PFSK-1 (cell line): Measurements from ENCODE around the gene XYLT1.

Experiments
- FOXP2 ChIP-seq: optimal IDR thresholded peaks from 2 replicates; pipeline ENCODE3; 2011; ENCODE audit warnings: borderline replicate concordance, control low read depth, inconsistent platforms; ENCODE audit not compliant: insufficient read depth; ENCODE audit errors: extremely low read length, extremely low read depth
- POLR2AphosphoS5 ChIP-seq: IDR thresholded peaks from 2 replicates; pipeline ENCODE4 v1.6.1; 2012; ENCODE audit warnings: low read depth, mild to moderate bottlenecking, control low read depth, low read length, moderate library complexity
- SIN3A ChIP-seq: IDR thresholded peaks from 2 replicates; pipeline ENCODE4 v1.6.1; 2012; ENCODE audit warnings: mild to moderate bottlenecking, low read length, moderate library complexity, borderline replicate concordance; ENCODE audit not compliant: insufficient read depth
- TAF1 ChIP-seq: IDR thresholded peaks from 2 replicates; pipeline ENCODE4 v1.6.1; 2012; ENCODE audit warnings: low read length, control low read depth, borderline replicate concordance; ENCODE audit not compliant: insufficient read depth
- TF ChIP-seq, protein P1 (sequence below), 2 experiments: IDR thresholded peaks; 2 replicates each; pipeline versions ENCODE4 v1.6.1 to v1.8.0; 2011 to 2012; ENCODE audit warnings: low read depth in 2 of 2, low read length in 2 of 2, control low read depth in 1 of 2, inconsistent platforms in 1 of 2, mild to moderate bottlenecking in 1 of 2, moderate library complexity in 1 of 2; ENCODE audit not compliant: insufficient read depth in 1 of 2

XYLT1 gene

DNA sequence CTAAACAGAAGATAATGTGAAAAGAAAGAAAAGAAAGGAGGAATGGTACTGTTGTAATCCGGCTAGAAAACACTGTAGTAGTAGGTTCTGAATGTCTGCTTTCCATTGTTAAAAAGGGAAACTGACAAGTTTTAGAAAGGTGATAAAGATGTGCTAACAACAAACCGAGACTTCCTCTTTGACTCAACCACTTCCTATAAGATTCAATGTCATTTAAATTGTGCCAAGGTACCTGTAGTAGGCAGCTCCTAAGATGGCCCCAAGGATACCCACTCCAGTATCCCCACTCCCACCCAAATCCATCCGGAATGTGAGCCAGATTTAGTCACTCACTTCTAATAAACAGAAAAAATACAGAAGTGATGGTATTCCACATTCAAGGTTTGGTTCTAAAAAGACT is 31.2 kb downstream of the XYLT1 start:
- TF ChIP-seq TAF1 (no peak), SIN3A (no peak), FOXP2 (no peak), POLR2AphosphoS5 (no peak)
- TF ChIP-seq, protein P1, sequence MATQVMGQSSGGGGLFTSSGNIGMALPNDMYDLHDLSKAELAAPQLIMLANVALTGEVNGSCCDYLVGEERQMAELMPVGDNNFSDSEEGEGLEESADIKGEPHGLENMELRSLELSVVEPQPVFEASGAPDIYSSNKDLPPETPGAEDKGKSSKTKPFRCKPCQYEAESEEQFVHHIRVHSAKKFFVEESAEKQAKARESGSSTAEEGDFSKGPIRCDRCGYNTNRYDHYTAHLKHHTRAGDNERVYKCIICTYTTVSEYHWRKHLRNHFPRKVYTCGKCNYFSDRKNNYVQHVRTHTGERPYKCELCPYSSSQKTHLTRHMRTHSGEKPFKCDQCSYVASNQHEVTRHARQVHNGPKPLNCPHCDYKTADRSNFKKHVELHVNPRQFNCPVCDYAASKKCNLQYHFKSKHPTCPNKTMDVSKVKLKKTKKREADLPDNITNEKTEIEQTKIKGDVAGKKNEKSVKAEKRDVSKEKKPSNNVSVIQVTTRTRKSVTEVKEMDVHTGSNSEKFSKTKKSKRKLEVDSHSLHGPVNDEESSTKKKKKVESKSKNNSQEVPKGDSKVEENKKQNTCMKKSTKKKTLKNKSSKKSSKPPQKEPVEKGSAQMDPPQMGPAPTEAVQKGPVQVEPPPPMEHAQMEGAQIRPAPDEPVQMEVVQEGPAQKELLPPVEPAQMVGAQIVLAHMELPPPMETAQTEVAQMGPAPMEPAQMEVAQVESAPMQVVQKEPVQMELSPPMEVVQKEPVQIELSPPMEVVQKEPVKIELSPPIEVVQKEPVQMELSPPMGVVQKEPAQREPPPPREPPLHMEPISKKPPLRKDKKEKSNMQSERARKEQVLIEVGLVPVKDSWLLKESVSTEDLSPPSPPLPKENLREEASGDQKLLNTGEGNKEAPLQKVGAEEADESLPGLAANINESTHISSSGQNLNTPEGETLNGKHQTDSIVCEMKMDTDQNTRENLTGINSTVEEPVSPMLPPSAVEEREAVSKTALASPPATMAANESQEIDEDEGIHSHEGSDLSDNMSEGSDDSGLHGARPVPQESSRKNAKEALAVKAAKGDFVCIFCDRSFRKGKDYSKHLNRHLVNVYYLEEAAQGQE (IDR thresholded peaks at IDR 0.05; ENCODE audit: insufficient read depth in 1 of 2, low read depth in 2 of 2, low read length in 2 of 2), result no peak

DNA sequence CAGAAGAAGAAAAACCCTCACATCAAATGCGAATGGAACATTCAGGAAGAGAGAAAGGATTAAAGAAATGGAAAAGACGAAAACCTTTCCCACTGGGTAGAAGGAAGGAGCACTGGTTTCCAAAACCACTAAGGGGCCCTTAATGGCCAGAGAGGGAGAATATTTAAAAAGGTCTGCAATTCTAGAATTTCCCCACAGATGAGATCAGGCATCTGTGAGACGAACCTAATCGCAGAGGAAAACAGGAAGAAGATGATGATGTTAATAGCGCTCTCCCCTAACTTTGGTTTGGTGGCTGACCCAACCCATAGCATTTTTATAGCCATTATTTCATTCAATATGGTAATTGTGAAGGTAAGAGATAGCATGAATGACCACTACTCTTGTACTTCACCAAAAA is 32.8 kb downstream of the XYLT1 start:
- TF ChIP-seq POLR2AphosphoS5 (no peak), FOXP2 (no peak), TAF1 (no peak), SIN3A (no peak)
- TF ChIP-seq, protein P1 (IDR thresholded peaks at IDR 0.05; ENCODE audit: insufficient read depth in 1 of 2, low read depth in 2 of 2, low read length in 2 of 2), result no peak

DNA sequence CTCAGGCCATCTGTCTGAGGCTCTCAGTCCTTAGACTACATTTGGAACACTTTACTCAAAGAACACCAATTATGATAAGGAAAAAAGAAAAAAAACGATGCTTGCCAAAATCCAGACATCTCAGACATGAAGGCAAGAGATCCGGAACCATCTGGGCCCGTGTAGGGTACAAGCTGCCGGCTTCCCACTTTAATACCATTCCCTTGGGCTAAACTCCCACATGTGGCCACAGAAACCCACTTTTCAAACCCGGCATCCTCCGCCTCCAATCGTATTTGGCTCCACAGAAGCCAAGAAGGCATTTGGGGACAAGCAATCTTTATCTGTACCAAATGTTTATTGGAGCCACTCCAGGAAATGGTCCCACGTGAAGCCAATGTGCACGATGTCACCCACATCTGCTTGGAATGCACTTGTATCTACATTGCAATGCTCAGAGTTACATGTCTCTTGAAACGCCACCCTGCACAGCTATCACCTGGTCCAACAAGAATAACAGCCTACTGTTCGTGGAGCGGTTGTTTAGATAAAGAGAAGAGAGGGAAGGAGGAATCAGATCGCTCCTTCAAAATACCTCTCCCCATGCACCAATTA is 33.5 kb downstream of the XYLT1 start:
- TF ChIP-seq POLR2AphosphoS5 (no peak), FOXP2 (no peak), TAF1 (no peak), SIN3A (no peak)
- TF ChIP-seq, protein P1 (IDR thresholded peaks at IDR 0.05; ENCODE audit: insufficient read depth in 1 of 2, low read depth in 2 of 2, low read length in 2 of 2), result no peak

DNA sequence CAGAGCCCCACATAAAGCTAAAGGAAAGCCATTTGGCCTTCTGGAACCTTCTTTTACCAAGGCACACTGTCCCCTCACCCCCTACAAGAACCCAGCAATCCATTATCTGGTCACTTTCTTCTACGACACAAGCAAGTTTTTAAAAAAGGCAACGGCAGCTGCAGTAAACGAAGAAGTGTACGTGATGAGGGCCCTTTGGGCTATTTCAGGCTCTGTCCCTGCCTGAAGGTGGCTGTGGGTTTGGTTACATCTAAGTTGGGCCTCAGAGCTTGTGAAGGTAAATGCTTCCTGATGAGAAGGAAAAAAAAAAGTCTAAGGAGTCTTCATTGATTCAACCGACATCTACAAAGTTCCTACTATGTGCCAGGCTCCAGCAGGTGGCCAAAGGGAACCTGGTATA is 35.4 kb downstream of the XYLT1 start:
- no peak for TF ChIP-seq POLR2AphosphoS5

DNA sequence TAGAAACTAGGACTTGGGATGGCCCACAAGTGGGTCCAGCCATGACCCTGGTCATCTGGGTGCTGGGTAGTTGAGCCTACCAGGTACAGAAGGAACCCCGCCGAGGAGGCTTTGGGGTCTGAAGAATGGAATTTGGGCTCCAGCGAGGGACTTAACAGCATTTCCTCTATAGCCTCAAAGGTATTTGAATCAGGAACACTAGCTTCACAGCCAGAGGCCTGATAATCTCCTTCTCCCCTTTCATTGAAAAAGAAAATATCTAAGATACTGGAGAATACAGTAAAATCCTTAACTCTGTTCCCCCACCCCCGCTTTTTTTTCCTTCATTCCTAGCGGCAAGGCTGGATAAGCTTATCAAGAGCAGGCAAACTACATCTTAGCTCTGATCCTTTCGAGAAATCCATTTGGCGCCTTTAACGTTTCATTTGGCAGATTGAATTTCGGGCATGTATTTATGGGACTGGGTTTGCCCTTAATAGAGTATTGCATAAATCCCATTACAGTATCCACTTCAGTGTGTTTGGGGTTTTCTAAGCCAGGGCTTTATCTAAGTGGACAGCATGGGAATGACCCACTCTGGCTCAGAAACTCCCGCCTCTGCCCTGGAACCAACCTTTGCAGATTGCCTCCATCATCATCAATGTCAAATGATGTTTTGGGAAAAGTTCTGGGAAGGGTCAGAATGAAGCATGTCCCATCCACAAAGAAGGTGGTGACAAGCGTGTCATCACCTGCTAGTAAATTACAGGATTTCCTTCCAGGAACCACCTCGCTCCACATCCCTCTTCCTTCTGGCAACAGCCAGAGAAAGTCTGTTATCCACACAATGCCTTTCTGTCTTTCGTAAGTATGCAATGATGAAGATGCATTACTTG is 36.9 kb downstream of the XYLT1 start:
- TF ChIP-seq TAF1, result no peak
- TF ChIP-seq SIN3A, result no peak
- TF ChIP-seq POLR2AphosphoS5, result no peak
- TF ChIP-seq, protein P1 (IDR thresholded peaks at IDR 0.05; ENCODE audit: insufficient read depth in 1 of 2, low read depth in 2 of 2, low read length in 2 of 2), result no peak
- TF ChIP-seq FOXP2, result no peak
